ENCODE results near the gene TFF1. TPM values are rescaled to one million over a fixed set of nuclear protein-coding genes. Genes with fewer than 3 reads are reported as not detected.

TFF1 gene
- total and polyA plus RNA-seq, 11 donors = not detected

DNA sequence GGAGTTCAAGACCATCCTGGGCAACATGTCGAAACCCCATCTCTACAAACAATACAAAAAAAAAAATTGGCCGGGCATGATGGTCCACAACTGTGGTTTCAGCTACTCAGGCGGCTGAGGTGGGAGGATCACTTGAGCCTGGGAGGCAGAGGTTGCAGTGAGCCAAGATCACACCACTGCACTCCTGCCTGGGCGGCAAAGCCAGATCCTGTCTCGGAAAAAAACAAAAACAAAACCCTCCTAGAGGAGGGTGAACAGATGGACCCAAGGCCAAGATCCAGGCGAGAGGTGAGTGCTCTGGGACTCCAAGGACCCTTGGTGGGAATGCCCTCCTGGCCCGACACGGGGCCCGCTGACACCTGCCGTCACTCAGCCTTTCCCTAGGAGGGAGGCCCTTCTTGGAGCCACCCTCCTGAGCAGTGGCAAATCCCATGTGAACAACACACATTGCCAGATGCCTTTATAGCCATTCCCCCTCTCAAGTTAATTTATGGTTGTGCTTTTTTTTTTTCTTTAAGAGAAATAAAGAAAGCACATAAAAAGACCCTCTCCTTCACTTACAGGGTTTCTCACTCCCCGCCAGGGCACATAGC lies 15.9 kb downstream of the TFF1 start:
- intact Hi-C loops (cut with DNase I) = no loop called here
- DNase-seq (no peak), ATAC-seq (no peak)
- Histone ChIP-seq H3K9me3 (peaks cover 0 to 16% (median 5%) of the 10 kb centered on the region in 12 donors), H3K4me3 (no peak overlapping the region), H3K27ac (no peak overlapping the region), H3K27me3 (peaks cover 0 to 11% (median 0%) of the 10 kb centered on the region in 9 donors), H3K36me3 (no peaks in the 10 kb centered on the region), H3K4me1 (no peaks in the 10 kb centered on the region)
- no peak for TF ChIP-seq POLR2A (IDR thresholded peaks at IDR 0.05)
- TF ChIP-seq, protein P1, sequence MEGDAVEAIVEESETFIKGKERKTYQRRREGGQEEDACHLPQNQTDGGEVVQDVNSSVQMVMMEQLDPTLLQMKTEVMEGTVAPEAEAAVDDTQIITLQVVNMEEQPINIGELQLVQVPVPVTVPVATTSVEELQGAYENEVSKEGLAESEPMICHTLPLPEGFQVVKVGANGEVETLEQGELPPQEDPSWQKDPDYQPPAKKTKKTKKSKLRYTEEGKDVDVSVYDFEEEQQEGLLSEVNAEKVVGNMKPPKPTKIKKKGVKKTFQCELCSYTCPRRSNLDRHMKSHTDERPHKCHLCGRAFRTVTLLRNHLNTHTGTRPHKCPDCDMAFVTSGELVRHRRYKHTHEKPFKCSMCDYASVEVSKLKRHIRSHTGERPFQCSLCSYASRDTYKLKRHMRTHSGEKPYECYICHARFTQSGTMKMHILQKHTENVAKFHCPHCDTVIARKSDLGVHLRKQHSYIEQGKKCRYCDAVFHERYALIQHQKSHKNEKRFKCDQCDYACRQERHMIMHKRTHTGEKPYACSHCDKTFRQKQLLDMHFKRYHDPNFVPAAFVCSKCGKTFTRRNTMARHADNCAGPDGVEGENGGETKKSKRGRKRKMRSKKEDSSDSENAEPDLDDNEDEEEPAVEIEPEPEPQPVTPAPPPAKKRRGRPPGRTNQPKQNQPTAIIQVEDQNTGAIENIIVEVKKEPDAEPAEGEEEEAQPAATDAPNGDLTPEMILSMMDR (IDR thresholded peaks at IDR 0.05) = no peak
- 77 to 87% (median 80%) methylated on average over 11 of the region's 11 CpGs for WGBS, 4 donors

- intact Hi-C loops (cut with DNase I) = loop anchor here in 1 of 10 donors (10.0 kb wide), 1 partner anchor 195 kb away; no protein-coding TSS in a partner anchor
- H3K4me1 ChIP-seq = no peaks in the 10 kb centered on the region
- WGBS, 4 donors = 83 to 87% (median 84%) methylated on average over 10 to 14 of the region's 14 CpGs
Observed at GRCh38 chr21:42349420-42350317, 16.7 kb downstream of the TFF1 start.

GRCh38 chr21:42348762-42349161 lies 17.6 kb downstream of the TFF1 start:
- DNase-seq (no peak), ATAC-seq (no peak)
- Histone ChIP-seq H3K4me3 (no peak overlapping the region), H3K36me3 (no peaks in the 10 kb centered on the region), H3K27ac (no peak overlapping the region), H3K9me3 (no peaks in the 10 kb centered on the region), H3K4me1 (peaks cover 0 to 3% (median 0%) of the 10 kb centered on the region in 12 donors), H3K27me3 (peaks cover 0 to 11% (median 0%) of the 10 kb centered on the region in 9 donors)
- TF ChIP-seq, protein P1 (IDR thresholded peaks at IDR 0.05) = no peak
- no peak for TF ChIP-seq POLR2A (IDR thresholded peaks at IDR 0.05)
- 90 to 100% (median 97%) methylated on average over 2 of the region's 2 CpGs for WGBS, 4 donors
- intact Hi-C loops (cut with DNase I) = loop anchor here in 1 of 10 donors (10.0 kb wide), 1 partner anchor 194 kb away; no protein-coding TSS in a partner anchor

More at GRCh38 chr21:42349420-42350317, 16.7 kb downstream of the TFF1 start:
- ATAC-seq = no peak
- Histone ChIP-seq H3K4me3 (no peak overlapping the region), H3K27ac (no peak overlapping the region), H3K27me3 (peaks cover 0 to 11% (median 0%) of the 10 kb centered on the region in 9 donors), H3K9me3 (peaks cover 0 to 9% (median under 1%) of the 10 kb centered on the region in 12 donors), H3K36me3 (no peaks in the 10 kb centered on the region)
- no peak for TF ChIP-seq POLR2A (IDR thresholded peaks at IDR 0.05)
- TF ChIP-seq, protein P1 (IDR thresholded peaks at IDR 0.05) = no peak
- DNase-seq = no peak
